GM21515 (cell line): Measurements from ENCODE around the gene C5orf58.

Experiments used
- ATAC-seq: cut with Tn5 transposase; IDR thresholded peaks from one replicate; pipeline ENCODE4 v1.9.1; 2021; ENCODE audit not compliant: unreplicated experiment

Gene C5orf58

DNA sequence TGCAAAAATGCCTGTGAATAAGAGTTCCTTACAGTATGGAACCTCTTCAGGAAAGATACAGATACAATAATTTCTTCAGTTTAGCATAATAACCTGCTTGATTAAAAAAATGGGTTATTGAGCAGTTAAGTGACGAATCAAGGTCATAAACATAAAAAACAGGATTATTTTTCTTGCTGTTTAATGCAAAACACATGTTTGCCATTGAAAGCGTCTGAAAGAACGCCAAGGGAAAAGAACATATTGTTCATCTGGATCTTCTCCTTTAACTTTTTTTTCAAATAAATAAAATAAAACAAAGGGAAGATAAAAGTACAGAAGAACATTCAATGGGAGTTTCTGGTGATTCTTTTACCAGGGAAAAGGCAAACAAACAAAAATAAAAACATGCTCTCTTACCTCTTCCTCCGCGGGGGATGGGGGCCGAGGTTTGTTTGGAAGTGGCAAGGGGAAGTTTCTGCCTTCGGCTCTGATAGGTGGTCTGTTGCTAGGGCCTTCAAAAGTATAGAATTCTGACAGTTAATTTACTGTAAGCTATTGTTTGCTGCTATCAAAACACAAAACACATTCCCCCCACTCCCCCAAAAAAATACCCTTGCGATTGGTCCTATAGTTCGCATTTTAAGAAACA is 20.1 kb downstream of the C5orf58 start:
- ATAC-seq: no peak

DNA sequence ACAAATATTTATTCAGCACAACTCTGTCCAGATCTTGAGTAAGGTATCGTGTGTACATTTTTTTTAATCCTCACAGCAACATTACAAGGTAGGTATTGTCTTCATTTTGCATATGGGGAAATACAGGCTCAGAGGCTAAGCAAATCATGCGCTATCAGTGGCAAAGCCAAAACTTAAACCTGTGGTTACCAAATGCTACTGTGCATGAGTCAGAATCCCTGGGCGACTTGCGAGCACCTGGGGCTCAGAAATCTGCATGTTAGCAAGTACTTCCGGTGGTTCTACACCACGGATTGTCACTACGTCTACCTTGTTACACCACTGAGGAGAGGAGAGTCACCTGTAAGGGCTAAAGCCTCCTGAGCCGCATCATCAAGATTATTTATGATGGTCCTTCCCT is 21.3 kb downstream of the C5orf58 start:
- peak; percentile 93 for ATAC-seq

DNA sequence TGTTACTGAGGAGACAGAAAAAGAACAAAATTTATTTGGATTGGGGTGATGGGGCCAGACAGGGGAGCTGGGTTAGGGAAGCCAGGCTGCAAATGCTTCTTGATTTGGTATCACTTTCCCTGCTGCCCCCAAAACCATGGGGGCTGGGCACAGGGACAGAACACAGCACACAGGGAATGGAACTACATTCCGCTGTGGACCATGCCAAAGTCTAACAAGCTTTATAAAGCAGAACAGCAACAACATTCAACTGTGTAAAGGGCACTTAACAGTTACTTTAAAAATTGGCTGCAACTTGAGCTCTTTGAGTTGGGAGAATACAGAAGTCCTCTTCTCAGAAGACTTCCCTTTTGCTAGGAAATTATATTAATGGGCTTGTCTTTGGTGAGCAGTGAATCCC is 23.8 kb downstream of the C5orf58 start:
- no peak for ATAC-seq

DNA sequence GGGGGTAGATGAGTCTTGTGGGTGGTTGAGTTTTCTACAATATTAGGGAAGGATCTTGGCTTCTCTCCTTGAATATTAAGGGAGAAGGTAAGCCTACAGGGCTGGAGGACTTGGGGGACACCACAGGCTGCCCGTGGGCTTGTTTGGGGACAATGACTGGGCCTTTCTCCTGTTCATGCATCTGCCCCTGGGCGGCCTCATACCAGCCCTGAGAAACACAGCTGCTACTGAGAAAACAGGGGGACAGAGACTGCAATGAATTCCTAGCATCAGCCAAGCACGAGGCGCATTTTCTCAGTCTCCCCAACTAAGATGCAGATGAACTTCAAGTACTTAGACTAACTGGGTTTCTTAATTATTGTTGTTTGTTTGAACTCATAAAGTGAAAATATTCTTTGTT is 24.6 kb downstream of the C5orf58 start:
- no peak for ATAC-seq

DNA sequence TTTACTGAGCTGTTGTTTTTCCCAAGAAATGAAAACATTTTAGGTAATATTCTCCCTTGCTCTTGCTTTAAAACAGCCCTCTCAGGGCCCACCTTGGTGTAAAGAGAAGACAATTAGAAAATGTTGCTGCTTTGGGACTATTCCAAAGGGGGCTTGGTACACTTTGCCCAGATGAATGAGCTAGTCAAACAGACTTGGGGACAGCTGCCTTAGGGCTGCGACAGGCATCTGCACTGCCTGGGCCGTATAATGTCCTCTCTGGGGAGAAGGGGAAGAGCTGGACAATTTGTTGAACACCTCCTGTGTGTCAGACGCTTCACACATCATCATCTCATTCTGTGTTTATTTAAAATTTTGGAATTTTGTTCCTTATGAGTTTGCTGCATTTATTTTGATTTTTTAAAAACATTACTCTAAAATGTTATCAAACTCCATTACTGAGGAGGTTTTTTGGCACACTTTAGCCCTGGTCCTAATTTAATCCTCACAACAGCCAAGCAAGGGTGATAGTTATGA is 28.8 kb downstream of the C5orf58 start:
- ATAC-seq: no peak

DNA sequence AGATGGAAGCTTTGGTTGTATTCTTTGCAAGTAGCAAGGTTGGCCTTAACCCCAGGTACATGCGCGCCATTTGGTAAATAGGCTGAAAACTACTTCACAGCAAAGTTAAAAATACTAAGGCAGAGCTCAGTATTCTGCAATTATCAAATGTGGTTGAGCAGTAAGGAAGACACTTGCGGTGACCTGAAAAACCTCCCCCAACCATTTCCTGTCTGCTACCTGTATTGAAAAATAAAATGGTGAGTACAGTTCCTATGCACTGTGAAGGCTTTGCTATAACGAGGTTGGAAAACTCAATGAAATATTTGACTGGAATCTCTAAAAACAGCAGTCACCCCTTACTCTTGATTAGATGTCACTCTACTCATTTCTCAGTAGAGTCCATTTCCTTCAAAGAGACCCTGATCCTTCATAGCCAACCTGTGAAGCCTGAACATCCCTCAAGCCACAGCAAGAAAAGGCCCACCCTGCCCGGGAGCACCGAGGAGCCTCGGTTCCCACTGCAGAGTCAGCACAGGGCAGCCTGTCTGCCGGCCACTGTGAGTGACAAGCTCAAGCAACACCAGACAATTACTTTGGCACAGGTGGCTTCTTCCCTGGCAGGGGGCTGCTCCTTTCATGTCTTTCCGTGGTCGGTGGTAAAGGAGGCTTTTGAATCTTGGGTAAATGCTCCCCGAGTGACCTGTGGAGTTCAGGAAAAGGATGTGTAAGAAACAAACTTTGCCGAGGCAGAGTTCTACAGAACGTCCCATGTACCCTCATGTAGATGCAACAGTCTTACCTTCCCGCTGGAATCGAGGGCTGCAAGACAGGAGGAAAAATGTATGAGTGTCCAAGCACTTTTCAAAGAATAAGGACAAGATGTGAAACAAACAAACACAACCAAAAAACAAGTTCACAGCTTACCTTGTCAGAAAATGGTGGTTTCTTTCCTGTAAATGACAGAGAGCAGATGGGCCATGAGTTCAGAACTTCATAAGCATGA is 29.6 kb downstream of the C5orf58 start:
- no peak for ATAC-seq

DNA sequence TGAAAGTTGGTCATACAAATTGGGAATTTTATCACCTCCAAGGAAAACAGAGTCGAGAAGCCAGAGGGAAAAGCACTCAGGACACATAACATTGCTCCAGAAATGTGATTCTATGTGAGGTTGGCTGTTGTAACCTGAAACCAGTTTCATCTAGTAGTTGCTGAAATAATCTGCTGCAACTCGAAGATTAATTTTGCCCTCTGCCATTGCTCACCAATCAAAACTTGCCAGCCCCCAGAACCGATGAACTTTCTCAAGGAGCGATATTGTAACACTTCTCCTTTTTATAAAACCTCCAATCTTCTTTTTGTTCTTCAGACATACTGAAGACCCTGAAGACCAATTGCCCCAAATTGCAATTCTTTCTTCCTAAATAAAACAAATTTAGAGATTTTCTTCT is 31.1 kb downstream of the C5orf58 start:
- no peak for ATAC-seq

DNA sequence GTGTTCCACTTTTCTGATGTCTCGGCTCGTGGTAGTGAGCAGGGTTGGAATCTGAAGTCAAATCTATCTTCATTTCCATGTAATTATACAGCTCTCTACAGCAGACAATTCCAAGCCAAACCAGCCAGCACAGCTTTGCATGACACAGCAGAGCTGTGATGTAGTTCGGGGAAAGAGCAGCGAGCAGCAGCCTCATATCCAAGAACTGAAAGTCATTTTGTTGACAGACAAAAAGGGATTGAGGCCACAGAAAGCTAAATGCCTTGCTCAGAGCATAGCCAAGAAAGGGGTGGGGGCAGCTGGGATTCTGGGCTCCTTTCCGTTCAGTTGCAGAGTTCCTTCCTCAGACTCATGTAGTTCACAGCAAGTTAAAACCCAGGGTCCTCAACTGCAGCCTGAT is 32.7 kb downstream of the C5orf58 start:
- no peak for ATAC-seq

DNA sequence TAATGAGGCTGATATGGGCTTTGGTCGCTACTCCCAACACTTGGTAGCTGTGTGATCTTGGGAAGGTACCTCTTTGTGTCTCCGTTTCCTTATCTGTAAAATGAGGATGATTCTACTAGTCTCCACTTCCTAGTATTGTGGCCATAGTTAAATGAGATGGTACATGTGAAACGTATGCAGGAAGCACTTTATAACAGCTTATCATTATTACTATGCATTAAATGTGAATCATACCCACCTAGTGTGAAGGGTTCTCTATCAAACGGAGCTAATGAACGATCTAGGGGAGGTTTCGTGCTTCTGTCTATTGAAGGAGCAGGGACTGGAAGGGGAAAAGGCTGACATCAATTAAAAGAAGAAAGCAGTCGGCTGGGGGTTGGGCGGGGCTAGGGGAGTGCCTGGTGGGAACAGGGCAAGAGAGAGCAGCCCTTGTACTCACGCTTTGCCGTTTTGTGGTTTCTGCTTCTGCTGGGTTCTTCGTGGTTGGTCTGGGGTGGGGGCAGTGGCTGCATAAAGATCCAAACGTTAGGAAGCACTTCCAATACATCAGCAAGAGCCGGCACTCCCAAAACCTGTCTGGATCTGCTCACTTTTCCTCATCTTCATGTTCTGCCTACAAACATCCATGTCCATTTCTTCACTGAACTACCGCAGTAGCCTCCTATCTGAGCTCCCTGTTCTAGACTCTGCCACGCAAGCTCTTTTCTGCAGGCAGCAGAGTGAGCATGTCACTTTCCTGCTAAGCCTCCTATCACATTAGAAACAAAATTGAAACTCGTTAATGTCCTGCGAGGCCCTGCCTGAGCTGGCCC is 34.0 kb downstream of the C5orf58 start:
- ATAC-seq: no peak

DNA sequence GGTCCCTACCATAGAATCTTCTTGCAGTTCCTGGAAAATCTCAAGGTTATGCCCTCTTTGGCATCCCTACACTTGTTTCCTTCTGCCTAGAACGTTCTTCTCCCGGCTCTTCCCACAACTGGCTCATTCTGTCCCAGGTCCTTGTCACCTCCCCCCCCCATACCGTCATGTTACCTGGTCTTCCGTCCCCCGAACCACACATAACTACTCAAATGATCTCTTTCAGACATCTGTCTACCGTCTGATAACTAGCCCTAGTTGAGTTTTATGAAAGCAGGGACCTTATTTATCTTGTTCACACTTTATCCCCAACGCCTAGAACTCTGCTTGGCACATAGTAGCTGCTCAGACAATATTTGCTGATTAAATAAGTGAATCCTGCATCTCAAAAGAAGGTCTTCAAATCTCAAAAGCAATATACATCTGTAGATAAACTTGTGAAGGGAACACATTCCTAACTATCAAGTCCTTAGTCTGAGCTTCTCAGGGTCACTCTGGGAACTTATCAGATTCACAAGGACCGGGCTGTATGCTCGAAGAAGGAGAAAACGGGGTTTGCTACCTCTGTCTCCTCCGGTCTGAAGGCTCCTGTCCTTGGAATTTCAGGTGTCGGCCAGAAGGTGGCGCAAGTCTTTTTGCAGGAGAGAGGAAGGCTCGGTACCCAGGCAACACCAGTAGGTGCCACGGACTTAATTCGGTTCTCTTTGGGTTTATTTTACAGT is 34.8 kb downstream of the C5orf58 start:
- peak; percentile 91 for ATAC-seq

DNA sequence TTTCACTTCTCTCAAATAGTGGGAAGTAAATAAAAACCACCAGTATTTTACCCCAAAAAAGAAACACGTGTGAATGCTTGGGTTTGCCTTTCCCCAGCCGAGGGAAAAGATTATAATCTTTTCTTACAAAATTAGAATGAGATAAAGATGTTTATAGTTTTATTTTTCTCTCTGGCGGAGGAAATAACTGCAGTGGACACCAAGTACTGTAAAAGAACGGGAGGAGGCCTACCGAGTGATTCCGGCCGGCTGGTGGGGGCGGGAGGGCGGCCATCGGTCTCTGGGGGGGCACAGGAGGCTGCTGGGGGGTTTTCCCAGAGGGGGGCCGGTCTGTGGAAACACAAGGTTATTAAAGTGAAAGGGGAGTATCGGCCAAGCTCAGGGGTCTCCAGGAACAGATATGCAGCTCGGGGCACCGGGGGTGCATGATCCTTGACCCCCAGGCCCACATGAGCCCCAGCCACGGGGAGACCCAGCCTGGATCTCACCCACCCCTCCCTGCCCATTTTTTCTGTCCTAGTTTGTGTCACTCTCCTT is 35.4 kb downstream of the C5orf58 start:
- ATAC-seq: no peak

DNA sequence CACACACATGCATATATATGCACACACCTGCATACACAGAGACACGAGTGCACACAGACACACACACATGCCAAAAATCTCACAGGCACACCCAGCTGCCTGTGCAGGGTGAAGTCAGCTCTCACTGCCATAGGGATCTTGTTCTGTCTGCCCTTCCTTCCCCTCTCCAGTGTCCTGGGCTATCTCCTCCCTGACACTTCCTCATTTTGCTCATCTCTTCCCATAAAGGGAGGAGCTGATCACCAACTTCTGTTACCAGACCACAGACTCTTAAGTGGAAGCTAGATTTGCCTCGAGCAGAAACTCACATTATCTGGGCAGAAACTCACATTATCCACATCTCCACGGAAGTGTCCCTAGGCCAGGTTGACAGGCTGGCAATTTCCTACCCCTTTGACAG is 36.1 kb downstream of the C5orf58 start:
- no peak for ATAC-seq

DNA sequence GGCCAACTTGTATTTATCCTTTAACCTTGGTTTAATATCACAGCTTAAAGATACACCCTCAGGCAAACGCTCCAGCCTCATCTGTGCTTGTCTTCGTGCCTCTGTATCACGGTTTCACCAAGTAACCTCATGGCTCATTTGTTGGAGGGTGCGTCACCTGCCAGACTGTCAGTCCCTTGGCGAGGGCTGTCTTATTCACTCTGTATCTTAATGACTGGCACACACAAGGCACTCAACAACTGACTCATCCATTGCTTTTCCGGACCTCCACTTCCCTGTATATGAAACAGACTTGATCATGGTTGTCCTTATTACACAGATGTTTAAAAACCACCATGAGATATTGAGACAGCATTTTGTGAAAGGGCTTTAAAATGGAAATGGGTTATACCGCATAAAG is 36.8 kb downstream of the C5orf58 start:
- no peak for ATAC-seq

DNA sequence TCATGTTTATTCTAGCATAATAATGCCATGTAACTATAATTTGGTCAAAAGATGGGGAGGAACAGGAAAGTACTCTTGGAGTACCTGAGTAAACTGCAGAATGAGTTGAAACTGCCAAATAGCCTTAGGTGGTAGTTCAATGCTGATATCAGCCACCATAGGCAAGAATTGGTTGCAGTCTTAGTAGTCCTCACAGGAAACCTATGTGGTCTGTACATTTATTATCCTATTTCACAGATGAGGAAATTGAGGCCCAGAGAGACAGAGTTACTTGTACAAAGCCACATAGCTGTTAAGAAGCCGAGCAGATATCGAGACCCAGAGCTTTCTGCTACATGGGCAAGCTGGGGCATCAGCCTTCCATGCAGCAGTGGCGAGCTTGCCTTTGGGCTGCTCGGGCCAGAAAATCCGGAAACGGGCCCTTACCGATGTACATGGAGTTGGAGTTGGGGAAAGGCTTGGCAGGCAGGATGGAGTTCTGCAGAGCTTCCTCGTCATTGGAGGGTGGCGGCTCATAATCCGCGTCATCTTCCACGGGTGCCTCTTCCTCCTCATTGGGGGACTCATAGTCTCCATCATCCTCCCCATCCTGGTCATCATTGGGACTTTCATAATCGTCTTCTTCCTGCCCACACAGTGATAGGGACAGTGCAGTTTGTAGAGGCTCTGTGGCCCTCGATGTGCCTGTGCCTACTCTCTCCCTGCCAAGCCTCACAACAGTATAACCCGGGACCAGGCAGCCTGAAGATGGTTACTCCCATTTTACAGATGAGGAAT is 37.7 kb downstream of the C5orf58 start:
- ATAC-seq: no peak

DNA sequence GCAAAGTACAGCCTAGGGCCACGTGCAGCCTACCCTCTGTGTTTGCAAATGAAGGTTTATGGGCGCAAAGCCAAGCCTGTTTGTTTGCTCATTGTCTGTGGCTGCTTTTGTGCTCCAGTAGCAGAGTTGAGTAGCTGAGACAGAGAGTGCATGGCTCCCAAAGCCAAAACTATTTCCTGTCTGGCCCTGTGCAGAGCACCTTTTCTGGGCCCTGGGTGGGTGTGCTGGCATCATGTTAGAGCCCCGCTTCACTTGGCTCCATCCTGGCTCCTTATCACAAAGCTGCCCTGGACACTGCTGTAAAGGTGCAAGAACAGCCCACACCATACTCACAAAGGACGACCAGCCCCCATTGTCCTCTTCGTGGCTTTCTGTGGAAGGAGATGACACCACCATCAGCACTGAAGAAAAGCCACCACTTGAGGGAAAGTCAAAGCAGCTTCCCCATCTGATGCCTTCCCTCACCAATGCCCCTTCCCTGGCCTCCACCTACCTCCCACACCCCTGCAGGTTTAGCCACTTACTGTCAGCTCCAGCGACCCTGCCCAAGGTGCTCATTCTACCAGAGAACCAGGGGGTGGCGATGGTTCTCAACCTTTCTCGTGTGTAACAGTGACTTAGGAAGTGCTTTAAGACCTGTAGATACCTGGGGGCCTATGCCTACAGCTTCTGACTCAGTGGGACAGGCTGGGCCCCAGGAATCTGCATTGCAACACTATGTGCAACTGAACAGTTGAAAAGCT is 41.4 kb downstream of the C5orf58 start:
- no peak for ATAC-seq

DNA sequence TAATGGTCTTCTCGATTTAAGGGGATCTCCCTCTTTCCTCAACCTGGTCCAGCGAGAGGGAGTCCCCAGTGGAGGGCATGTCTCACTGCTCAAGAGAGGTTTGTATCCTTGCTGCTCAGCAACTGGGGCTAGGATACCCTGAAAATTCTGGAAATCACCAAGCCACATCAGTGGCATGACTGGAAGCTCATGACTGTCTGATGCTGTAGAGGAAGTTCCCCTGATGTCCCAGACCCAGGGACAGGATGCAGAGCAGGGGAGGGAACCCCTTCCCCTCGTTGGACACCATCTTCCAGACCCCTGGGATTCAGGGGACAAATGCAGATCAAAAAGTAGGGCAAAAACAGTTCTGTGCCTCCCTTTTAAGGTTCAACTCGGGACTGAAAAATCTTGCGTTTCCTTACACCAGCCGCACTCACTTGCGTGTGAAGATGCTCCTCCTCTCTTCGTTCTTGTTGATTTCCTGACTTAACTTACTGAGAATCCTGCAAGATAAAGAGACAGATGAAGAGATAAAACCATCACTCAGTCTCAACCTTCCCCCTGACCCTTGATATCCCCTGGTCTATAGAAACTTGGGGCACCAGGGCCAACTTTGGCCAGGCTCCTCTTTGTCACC is 42.7 kb downstream of the C5orf58 start:
- no peak for ATAC-seq

DNA sequence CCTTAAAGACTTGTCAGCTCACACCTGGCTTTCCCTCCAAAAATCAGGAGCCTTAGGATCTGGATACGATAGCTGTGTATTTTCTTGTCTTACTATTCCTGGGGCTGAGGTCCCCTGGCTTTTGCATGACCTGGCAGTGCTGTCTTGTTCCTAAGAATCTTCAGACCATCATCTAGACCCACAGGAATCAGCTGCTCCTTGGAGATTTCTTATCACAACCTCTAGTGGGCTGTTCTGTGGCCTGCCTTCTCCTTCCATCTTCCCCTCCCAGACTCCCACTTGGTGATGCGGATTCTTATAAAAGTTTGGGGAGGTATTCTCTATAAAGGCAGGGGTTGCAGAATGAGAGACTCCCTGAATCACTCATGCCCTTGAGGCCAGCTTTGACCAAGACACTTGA is 43.4 kb downstream of the C5orf58 start:
- ATAC-seq: no peak

DNA sequence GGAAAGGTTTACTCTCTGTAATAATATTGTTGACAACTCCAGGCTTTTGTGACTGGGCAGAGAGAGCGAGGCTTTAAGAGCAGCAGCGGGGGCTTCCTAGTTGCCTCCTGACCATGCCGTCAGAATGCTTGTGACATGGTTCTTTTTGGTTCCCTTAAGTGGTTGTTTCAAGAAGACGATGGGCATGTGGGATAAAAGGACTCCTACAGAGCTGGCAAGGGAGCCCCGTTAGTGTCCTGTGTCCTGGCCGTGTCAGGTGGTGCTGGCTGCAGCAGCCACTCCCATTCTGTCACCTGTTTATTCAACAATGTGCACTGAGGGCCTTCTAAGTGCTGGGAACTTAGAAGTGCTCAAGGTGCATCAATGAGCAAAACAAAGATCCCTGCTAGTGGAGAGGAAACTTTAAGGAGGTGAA is 45.1 kb downstream of the C5orf58 start:
- no peak for ATAC-seq
